Measurements from ENCODE around the gene SPARC.
"Not testable (repeated sequence)": the region's sequence is repeated elsewhere in the genome, so short reads cannot be mapped to it uniquely, and the experiment has no call there.

- TF ChIP-seq, protein P1, sequence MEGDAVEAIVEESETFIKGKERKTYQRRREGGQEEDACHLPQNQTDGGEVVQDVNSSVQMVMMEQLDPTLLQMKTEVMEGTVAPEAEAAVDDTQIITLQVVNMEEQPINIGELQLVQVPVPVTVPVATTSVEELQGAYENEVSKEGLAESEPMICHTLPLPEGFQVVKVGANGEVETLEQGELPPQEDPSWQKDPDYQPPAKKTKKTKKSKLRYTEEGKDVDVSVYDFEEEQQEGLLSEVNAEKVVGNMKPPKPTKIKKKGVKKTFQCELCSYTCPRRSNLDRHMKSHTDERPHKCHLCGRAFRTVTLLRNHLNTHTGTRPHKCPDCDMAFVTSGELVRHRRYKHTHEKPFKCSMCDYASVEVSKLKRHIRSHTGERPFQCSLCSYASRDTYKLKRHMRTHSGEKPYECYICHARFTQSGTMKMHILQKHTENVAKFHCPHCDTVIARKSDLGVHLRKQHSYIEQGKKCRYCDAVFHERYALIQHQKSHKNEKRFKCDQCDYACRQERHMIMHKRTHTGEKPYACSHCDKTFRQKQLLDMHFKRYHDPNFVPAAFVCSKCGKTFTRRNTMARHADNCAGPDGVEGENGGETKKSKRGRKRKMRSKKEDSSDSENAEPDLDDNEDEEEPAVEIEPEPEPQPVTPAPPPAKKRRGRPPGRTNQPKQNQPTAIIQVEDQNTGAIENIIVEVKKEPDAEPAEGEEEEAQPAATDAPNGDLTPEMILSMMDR (IDR thresholded peaks at IDR 0.05; ENCODE audit: insufficient read depth, low read length), result not testable (repeated sequence)
- TF ChIP-seq SPI1 (IDR thresholded peaks at IDR 0.05; ENCODE audit: borderline replicate concordance, low read depth); GABPA (IDR thresholded peaks at IDR 0.05; ENCODE audit: low read depth): not testable (repeated sequence)
Observed at GRCh38 chr5:151698081-151698480, 11.4 kb upstream of the SPARC start.

Measured in HL-60 (cell line).